Astrocyte (in vitro differentiated cells and primary cell): ENCODE measurements around the gene CLIC6. TPM values are rescaled to one million over a fixed set of nuclear protein-coding genes. Genes with fewer than 3 reads are reported as not detected.
A peak's percentile ranks its signal among the peaks of the same experiment; 100 is the strongest.

Source experiments
- DNase-seq: peaks from one replicate; pipeline ENCODE4 v3.0.0-alpha.2; 2010; ENCODE audit warnings: low read depth
- FAIRE-seq: peaks from 2 replicates; lab custom pipeline; 2011; peaks lifted over from hg19 to GRCh38; lab: Jason Lieb, UNC
- H2AFZ ChIP-seq: 2 replicates; pipeline ENCODE4 v1.6.0; 2012; ENCODE audit warnings: low read depth, low read length, inconsistent platforms
- H3K27ac ChIP-seq: 2 replicates; pipeline ENCODE4 v1.5.1; 2011; ENCODE audit warnings: low read depth, low read length, inconsistent platforms
- H3K27me3 ChIP-seq: 2 replicates; pipeline ENCODE4 v1.6.0; 2011; ENCODE audit warnings: low read length, inconsistent platforms; ENCODE audit not compliant: insufficient read depth
- H3K36me3 ChIP-seq: 2 replicates; pipeline ENCODE4 v1.5.1; 2011; ENCODE audit warnings: low read length, inconsistent platforms; ENCODE audit not compliant: insufficient read depth
- H3K4me1 ChIP-seq: 2 replicates; pipeline ENCODE4 v1.5.1; 2011; ENCODE audit warnings: low read length, inconsistent platforms; ENCODE audit not compliant: insufficient read depth
- H3K4me2 ChIP-seq: 2 replicates; pipeline ENCODE4 v1.6.0; 2012; ENCODE audit warnings: low read length, inconsistent platforms
- H3K4me3 ChIP-seq: 2 replicates; pipeline ENCODE4 v1.5.1; 2011; ENCODE audit warnings: low read depth, mild to moderate bottlenecking, low read length, inconsistent platforms; ENCODE audit not compliant: insufficient read depth
- H3K79me2 ChIP-seq: 2 replicates; pipeline ENCODE4 v1.6.0; 2012; ENCODE audit warnings: mild to moderate bottlenecking, low read length, inconsistent platforms; ENCODE audit not compliant: insufficient read depth
- H3K9ac ChIP-seq: 2 replicates; pipeline ENCODE4 v1.6.0; 2012; ENCODE audit warnings: mild to moderate bottlenecking, low read length, inconsistent platforms
- H3K9me3 ChIP-seq: 2 replicates; pipeline ENCODE4 v1.5.1; 2012; ENCODE audit warnings: low read depth, mild to moderate bottlenecking, low read length, inconsistent platforms; ENCODE audit not compliant: insufficient read depth
- H4K20me1 ChIP-seq: 2 replicates; pipeline ENCODE4 v1.6.0; 2012; ENCODE audit warnings: low read length, inconsistent platforms; ENCODE audit not compliant: insufficient read depth
- H3K27ac Mint-ChIP-seq: one replicate; pipeline ENCODE4 v1.8.0; 2021; ENCODE audit warnings: mild to moderate bottlenecking, mixed read lengths; ENCODE audit not compliant: unreplicated experiment
- H3K27me3 Mint-ChIP-seq: one replicate; pipeline ENCODE4 v1.8.0; 2021; ENCODE audit warnings: low read depth, mixed read lengths; ENCODE audit not compliant: unreplicated experiment
- H3K36me3 Mint-ChIP-seq: one replicate; pipeline ENCODE4 v1.8.0; 2021; ENCODE audit warnings: low read depth, mixed read lengths; ENCODE audit not compliant: unreplicated experiment
- H3K4me1 Mint-ChIP-seq: one replicate; pipeline ENCODE4 v1.8.0; 2021; ENCODE audit warnings: low read depth, mixed read lengths; ENCODE audit not compliant: unreplicated experiment
- H3K4me3 Mint-ChIP-seq: one replicate; pipeline ENCODE4 v1.8.0; 2021; ENCODE audit warnings: mild to moderate bottlenecking, moderate library complexity, mixed read lengths; ENCODE audit not compliant: unreplicated experiment
- H3K9me3 Mint-ChIP-seq: one replicate; pipeline ENCODE4 v1.8.0; 2021; ENCODE audit warnings: mild to moderate bottlenecking, mixed read lengths; ENCODE audit not compliant: unreplicated experiment
- EZH2 ChIP-seq: IDR thresholded peaks from 2 replicates; pipeline ENCODE4 v1.6.1; 2012; ENCODE audit warnings: mild to moderate bottlenecking, low read length, inconsistent platforms; ENCODE audit not compliant: insufficient read depth
- total RNA-seq: library from RNA; stranded (reverse); gene quantifications from 2 replicates; pipeline ENCODE4 v1.2.1, GENCODE V29; 2021
- TF ChIP-seq, protein P1 (sequence below): IDR thresholded peaks from 2 replicates; pipeline ENCODE4 v1.5.1; 2011; ENCODE audit warnings: low read depth, mild to moderate bottlenecking, inconsistent platforms, low read length, moderate library complexity; ENCODE audit not compliant: insufficient read depth

CLIC6 gene
- total RNA-seq, 1 donor from 2014 or later = 0.30 TPM

DNA sequence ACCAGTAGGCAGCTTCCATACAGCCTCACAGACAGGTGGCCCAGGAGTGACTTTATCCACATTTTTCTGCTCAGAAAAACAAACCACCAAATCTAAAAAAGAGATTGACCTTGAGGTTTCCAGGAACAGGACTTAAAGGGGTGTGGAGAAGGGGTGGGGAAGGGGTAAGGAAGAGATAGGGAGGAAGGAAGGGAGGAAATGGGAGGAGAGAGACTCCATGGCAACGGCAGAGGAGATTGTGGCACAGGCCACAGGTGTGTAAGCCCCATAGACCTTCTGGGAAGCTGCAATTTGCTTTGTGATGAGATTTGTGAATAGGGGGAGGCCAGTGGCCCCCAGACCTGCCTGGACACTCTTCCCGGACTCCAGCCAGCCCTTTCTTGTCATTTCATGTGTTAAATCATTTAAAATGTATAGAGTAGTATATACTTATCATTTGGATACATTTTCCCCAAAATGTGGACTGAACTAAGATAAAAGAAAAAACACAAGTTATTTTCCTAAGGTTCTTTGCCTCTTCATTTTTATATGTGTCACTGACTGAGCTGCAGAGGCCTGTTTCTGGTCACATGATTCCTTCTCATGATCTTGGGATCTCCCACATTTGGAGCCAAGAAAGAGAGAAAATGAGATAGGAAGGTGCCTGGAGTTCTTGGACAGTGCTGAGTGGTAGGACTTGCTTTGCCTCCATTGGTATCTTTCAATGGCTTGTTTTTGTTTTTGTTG lies 55.5 kb downstream of the CLIC6 start:
- no peak for FAIRE-seq
- peaks cover 23% of the 10 kb centered on the region for H3K27me3 ChIP-seq
- H3K27ac Mint-ChIP-seq = no peak overlapping the region
- H3K79me2 ChIP-seq = no peaks in the 10 kb centered on the region
- H3K9ac ChIP-seq = no peak overlapping the region
- H3K36me3 ChIP-seq = no peaks in the 10 kb centered on the region
- H3K4me1 ChIP-seq = no peaks in the 10 kb centered on the region
- H3K4me3 ChIP-seq = no peak overlapping the region
- no peaks in the 10 kb centered on the region for H3K9me3 ChIP-seq
- no peak overlapping the region for H2AFZ ChIP-seq
- no peaks in the 10 kb centered on the region for H4K20me1 ChIP-seq
- H3K27ac ChIP-seq = no peak overlapping the region
- H3K27me3 Mint-ChIP-seq = peaks cover 17% of the 10 kb centered on the region
- H3K36me3 Mint-ChIP-seq = no peaks in the 10 kb centered on the region
- H3K4me3 Mint-ChIP-seq = no peak overlapping the region
- no peaks in the 10 kb centered on the region for H3K9me3 Mint-ChIP-seq
- peaks cover 4% of the 10 kb centered on the region for H3K4me1 Mint-ChIP-seq
- DNase-seq = no peak
- no peak overlapping the region for H3K4me2 ChIP-seq
- TF ChIP-seq, protein P1, sequence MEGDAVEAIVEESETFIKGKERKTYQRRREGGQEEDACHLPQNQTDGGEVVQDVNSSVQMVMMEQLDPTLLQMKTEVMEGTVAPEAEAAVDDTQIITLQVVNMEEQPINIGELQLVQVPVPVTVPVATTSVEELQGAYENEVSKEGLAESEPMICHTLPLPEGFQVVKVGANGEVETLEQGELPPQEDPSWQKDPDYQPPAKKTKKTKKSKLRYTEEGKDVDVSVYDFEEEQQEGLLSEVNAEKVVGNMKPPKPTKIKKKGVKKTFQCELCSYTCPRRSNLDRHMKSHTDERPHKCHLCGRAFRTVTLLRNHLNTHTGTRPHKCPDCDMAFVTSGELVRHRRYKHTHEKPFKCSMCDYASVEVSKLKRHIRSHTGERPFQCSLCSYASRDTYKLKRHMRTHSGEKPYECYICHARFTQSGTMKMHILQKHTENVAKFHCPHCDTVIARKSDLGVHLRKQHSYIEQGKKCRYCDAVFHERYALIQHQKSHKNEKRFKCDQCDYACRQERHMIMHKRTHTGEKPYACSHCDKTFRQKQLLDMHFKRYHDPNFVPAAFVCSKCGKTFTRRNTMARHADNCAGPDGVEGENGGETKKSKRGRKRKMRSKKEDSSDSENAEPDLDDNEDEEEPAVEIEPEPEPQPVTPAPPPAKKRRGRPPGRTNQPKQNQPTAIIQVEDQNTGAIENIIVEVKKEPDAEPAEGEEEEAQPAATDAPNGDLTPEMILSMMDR = no peak
- TF ChIP-seq EZH2 = no peak

DNA sequence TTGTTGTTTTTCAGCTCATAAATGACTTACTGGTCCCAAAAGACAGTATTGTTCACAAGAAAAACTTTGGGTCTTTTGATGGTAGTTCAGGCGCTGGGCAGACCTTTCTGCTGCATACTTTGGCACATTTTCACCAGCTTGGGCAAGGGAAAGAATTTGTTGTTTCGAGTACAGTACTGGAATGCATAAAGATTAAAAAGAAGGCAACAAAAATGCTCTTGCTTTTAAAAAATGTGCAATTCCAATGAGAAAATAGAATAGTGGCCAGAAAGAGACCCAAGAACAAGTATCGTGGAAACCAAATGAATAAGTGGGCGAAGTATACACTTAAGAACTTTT lies 56.0 kb downstream of the CLIC6 start:
- no peak overlapping the region for H3K27ac Mint-ChIP-seq

More for the DNA sequence above, 56.0 kb downstream of the CLIC6 start:
- no peak for TF ChIP-seq EZH2
- TF ChIP-seq, protein P1 = no peak
- H3K9me3 Mint-ChIP-seq = no peaks in the 10 kb centered on the region
- Histone ChIP-seq H3K27me3 (peaks cover 23% of the 10 kb centered on the region), H3K79me2 (no peaks in the 10 kb centered on the region), H3K4me3 (no peak overlapping the region), H3K9me3 (no peaks in the 10 kb centered on the region), H3K36me3 (no peaks in the 10 kb centered on the region), H3K4me2 (no peak overlapping the region), H2AFZ (no peak overlapping the region), H3K4me1 (no peaks in the 10 kb centered on the region), H3K27ac (no peak overlapping the region), H3K9ac (no peak overlapping the region), H4K20me1 (no peaks in the 10 kb centered on the region)
- FAIRE-seq (no peak), DNase-seq (peak; percentile 23)
- H3K27me3 Mint-ChIP-seq = peaks cover 17% of the 10 kb centered on the region
- no peak overlapping the region for H3K4me3 Mint-ChIP-seq
- no peaks in the 10 kb centered on the region for H3K36me3 Mint-ChIP-seq
- peaks cover 4% of the 10 kb centered on the region for H3K4me1 Mint-ChIP-seq
